Measurements from ENCODE around the gene PPP2R2D.

PPP2R2D gene

GRCh38 chr10:131954356-131954965 is 53.7 kb downstream of the PPP2R2D start:
- no peak for DNase-seq

- DNase-seq: no peak
Observed at GRCh38 chr10:131955591-131956340, 55.0 kb downstream of the PPP2R2D start.

DNA sequence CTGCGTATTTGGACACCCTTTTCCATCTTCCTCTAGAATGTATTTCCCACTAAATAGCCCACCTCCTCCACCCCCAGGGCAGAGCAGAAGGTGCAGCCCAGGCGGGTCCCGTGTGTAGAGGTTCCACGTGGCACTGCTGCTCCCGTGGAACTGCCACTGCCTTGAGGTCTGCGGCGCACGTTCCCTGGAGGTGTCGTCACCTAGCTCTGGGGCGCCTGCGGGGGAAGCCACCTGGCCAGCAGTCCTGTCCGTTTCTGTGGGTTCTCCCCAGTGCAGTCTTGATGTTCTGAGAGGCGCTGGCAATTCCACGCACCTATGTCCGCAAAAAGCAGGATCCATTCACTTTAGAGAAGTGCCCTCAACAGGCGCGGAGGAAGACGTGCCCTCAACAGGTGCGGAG is 59.0 kb downstream of the PPP2R2D start:
- DNase-seq: no peak

DNA sequence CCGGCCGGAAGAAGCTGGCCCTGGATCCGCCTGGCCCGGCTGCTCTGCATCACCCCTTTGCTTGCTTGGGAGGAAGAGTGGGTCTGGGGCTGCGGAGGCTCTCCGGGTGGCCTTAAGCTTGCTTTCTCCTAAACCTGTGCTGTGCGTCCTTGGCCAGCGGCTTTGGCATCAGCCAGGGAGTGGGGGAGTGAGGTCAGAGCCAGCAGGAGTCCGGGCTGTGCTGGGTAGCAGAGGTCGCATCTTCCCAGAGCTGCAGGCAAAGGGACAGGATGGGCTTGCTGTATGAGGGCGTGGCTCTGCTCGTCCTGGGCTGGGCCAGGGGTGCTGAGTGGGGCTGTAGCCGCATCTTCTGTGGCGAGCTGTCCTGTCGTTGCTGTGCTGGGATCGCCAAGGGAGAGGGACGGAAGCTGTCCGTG is 59.8 kb downstream of the PPP2R2D start:
- no peak for DNase-seq

DNA sequence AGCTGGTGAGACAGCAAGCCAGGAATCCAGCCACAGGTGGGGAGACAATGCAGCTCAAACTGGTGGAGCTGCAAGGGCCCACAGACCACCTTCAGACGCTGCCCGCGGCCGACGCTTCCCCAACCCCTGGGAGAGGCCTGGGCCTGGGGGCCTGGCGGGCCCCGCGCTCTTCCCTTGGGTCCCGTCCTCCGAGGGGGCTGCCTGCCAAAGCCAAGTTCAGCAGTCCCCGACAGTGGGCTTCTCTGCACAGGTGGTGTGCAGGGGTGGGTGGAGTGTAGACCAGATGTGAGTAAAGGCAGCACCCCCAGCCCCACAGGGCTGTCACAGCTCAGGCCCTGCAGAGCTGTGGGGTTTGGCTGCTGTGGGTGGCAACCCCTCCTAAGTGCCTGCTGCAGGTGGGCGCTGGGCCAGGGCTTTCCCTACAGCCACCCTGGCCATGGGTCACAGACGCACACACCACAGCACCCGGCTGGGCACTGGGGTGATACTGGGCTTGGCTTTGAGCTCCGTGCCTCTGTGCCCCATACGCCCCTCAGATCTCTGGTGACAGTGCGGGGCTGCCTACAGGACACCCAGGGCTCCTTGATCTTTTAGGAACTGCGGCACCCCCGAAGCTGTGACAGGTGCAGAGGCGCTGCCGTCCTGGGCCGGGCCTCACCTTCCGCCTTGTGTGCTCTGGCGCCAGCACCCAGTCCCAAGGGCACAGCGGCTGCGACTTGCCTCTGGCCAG is 60.4 kb downstream of the PPP2R2D start:
- no peak for DNase-seq

DNA sequence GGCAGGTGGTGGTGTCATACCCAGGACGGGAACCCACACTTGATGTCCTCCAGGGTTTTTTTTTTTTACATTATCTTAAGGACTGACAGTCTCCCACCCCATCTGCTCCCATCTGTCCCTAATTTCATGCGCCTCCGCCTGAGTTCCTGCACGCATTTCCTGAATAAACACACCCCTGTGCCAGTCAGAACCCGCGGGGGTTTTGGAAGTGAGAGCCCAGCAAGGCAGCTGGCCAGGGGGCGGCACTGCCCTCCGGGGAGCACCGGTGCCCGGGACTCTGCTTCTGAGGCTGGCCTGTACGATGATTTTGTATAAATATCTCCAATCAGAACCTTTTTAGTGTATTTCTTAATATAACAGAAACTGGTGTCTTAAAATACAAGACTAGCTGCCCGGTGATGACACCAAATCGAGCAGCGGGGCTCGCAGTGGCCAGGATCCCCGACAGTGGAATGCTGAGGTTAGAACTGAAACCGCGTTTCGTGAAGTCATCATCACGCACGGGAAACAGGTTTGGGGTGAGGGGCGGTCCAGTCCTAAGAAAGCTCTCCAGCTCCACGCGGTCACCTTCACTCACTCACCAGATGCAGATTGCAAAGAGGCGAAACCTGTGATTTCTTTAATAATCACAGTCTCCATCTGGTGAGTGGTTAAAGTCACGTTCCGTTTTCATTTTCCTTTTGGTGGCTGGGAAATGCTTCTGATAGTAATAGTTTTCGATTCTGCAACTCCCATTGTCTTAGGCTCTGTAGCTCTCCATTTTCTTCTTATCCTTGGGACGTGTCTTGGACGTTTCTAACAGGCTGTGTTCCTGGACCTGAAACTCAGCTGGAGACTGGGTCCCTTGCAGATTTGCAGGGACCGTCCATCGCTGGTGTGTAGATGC is 61.2 kb downstream of the PPP2R2D start:
- DNase-seq: no peak

GRCh38 chr10:131963350-131963749 is 62.5 kb downstream of the PPP2R2D start:
- DNase-seq: no peak

- DNase-seq: no peak
Observed at GRCh38 chr10:131963811-131964210, 63.0 kb downstream of the PPP2R2D start.

DNA sequence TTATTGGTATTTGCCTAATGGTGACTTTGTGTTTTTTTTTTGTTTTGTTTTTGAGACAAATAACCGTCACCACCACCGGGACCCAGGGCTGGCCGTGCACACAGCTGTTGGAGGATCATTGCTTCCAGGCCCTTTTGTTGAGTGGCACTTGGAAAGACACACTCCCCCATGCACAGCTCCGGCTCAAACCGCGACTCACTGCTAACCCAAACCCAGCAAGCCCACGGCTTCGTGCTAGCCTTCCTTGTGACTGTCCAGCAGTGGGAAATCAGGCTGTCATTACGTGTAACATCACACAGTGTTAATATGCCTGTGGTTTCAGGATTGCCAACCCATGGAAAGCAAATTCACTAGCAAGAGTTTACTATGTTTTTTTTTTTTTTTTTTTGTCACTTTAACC is 63.5 kb downstream of the PPP2R2D start:
- no peak for DNase-seq

DNA sequence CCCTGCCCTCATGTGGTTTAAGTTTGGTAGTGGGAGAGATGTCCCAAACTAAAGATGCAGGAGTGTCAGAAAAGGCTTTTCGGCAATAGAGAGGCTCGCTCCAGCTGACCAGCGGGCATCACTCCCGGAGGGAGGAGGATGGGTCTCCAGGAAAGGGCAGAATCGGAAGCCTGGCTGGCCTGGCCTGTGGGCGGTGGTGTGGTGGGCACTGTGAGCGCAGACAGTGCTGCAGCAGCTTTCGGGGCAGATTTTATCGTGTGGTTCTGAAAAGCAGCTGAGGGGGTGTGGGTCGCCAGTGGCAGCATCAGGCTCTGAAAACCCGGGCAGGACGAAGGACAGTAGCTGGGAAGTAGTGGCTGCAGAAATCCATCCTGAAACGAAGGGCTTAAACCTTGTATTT is 68.1 kb downstream of the PPP2R2D start:
- DNase-seq: no peak

GRCh38 chr10:131970946-131971345 is 70.1 kb downstream of the PPP2R2D start:
- DNase-seq: no peak

DNA sequence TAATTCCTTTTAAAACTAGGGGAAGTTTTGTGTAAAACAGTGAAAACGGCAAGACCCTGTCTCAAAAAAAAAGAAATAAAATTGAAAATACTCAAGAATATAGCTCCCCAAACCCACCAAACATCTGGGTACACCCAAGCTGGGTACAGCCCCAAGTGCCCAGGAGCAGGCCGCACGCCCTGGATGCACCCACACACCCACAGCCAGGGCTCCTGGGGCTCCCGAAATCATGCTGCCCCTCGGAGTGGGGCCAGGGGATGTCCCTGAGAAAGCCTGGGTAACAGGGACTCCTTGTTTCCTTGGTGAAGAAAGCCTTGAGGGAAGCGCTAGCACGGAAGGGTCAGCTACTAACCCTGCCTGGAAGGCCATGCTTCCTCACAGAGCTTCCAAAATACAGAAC is 70.8 kb downstream of the PPP2R2D start:
- no peak for DNase-seq

- DNase-seq: peak; percentile 37
Observed at GRCh38 chr10:131972474-131973071, 71.8 kb downstream of the PPP2R2D start.

DNA sequence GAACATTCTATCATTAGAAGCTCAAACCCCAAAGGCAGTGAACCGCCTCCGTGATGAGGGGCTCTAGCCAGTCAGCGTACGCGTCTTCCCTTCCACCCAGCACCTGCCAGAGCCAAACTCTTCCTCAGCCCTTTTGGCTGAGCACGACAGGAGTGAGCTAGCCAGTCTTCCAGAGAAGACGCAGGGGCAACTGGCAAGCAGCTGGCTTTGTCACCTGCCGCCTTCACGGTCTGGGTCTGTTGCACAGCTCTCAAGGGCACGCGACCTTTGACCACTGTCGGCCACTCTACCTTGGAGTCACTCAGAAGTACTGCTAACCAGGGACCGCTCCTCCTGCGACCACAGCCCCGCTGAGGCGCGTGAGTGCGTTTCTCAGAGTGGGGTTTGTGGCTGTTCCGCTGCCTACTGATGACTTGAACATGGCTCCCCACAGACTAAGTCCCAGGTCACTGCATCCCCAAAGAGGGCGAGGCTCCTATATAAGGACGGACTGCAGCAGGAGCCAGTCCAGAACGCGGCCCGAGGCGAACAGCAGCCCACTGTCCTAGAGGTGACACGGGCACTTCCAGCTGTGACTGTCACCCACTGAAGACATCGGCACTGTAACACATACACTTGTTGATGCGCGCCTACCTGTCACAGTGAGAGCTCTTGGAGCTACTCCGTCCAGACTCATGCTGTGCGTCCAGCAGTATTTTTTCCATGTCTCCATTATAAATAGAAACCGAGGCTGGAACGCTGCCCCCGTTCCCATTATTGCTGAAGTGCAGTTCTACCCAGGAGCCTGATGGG is 72.5 kb downstream of the PPP2R2D start:
- no peak for DNase-seq

- no peak for DNase-seq
Observed at GRCh38 chr10:131974034-131974817, 73.4 kb downstream of the PPP2R2D start.

GRCh38 chr10:131975003-131975402 is 74.2 kb downstream of the PPP2R2D start:
- DNase-seq: no peak

DNA sequence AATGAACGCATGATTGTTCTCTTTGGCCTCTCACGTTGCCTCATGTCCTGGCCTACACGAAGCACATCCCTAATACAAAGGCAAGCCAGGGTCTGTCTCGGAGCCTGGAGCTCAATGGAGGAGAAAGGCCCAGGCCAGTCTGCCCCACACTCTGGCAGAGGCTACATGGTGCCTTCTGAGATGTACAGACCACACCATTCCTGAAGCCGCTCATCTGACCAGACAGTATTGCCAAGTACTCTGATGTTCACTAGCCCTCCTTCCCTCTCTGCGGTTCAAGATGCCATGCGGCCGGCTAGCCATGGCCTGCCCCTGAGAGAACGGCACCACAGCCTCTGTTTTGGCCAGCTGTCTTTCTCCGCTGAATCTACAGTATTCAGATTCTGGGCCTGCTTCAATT is 75.0 kb downstream of the PPP2R2D start:
- DNase-seq: no peak

DNA sequence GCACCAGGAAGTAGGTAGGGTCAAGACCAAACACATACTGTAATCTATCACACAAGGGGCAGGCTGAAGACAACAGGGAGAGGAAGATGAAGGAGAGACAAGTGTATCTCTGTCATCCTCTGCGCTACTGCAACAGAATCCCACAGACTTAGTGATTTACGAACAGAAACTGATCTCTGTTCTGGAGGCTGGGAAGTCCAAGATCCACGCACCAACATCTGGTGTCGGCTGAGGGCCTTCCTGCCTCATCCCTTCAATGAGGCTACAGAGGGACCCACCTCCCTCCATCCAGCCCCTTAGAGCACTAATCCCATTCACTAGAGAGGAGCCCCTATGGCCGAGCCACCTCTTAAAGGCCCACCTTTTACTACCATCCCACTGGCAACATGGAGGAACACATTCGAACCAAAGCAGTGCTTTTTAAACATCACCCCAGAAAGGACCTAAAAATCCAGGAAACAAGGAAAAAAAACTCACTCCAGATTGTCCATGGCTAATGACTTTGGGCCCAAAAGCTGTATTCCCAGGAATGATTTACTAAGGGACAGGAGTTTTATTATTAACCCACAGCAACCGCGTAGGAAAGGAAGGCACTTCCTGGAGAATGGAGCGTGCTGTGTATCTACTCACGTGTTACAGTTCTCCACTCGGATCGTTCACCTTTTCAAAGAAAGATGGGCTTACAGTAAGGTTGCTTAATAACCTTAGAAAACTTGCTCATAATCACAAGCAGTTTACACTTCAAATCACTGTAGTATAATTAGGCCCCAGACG is 76.7 kb downstream of the PPP2R2D start:
- no peak for DNase-seq

DNA sequence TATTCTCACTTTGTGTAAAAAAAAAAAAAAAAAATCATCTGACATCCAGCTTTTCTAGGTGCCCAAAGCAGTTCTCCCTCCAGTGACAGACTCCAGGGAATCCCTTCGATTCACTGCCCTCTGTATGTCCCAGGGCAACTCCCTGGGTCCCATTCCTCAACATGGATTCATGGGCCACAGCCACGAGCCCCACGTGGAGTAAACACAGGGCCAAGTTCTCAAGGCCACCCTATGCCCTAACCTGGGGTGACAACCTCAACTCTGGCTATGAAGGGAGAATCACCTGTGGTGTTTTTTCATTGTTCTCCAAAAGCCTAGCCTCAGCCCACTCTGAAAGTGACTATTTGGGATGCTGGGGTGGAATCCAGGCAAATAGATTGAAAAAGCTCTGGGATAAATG is 77.6 kb downstream of the PPP2R2D start:
- DNase-seq: no peak

DNA sequence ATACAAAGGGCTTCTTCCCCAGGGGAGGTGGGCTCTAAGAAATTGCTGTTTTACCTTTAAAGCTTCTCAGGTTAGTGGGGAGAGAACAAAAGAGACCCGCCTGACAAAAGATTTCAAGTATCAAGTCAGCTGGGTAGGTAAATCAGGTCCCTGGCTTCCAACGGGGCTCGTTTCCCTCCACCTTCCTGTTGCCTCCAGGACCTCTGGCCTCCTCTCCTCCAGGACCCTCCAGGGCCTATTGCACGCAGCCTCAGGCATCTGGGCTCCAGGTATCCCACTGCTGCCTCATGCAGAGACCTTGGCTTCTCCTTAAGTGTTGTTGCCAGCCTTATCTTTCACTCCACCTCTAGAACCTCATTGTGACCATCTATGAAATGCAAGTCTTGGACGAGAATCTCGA is 78.0 kb downstream of the PPP2R2D start:
- no peak for DNase-seq
